NCI-H146 treated with DMSO at 0.1 percent for 48 hours (cell line): ENCODE data around the gene STX16.
"Not testable (repeated sequence)": the region's sequence is repeated elsewhere in the genome, so short reads cannot be mapped to it uniquely, and the experiment has no call there.

Experiments used
- DNase-seq: peaks from one replicate; lab custom pipeline; 2025; ENCODE audit not compliant: unreplicated experiment; lab: John Stamatoyannopoulos, UW

STX16 gene

DNA sequence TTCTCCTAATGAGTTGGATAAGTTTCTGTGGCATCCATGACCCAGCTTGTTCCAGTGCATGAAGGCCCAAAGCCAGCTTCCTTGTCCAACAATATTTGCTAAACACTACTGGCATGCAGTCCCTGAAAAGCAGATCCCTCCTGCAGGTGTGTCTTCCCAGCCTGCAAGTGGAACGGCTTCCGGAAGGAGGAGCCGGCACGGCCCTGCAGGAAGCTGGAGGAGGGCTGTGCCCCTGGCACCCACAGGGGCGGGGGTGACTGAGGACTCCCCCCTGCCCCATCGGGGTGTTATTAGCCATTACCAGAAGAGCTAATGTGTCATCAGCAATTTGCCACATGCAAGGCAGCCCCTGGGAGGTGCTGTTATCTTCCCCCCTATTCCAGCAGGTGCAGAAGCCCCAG lies 68.9 kb downstream of the STX16 start:
- no peak for DNase-seq

DNA sequence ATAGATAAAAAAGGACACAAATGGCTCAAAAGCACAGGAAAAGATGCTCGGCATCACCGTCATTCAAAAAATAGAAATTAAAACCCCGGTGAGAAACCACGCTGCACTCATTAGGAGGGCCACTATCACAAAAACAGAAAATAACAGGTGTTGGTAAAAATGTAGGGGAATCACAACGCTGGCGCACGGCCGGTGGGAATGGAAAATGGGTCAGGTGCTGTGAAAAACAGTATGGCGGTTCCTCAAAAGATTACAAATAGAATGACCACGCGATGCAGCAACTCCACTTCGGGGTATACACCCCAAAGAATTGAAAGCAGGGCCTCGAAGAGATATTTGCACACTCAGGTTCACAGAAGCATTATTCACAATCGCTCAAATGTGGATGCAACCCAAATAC lies 69.8 kb downstream of the STX16 start:
- DNase-seq, result no peak

DNA sequence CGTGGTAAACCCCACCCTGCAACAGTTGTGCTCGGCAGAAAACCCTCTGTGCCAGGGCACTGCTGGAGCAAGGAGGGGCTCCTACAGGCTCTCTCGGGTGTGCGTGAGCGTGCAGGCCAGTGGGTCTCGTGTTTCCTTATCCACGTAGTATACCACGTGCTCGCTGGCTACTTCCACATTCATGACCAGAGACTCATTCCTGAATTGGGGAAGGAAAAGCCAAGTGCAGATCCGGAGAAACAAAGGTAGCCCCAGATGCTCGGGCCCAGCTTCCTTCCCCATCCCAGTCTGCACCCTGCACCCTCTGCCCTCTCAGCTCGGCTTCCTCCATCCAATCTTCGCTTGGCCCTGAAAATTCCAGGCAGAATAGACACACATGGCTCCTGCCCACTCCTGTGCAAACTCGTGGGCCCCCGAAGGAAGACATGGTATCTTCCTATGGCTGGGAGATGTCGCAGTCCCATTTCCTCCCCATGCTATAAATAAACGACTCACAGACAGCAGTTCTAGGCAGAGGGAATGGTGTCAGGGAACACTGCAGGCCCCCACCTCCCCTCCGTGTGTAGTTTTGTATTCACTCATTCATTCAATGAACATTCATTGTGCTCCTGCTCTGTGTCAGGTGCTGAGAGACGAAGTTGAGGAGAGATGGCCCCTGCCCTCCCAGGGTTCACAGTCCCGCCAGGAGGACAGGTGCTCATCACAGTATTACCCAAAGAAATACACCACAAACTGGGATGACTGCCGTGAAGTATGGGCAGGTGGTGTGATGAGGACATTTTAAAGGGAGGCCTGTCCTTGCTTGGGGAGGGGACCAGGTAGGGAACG lies 71.1 kb downstream of the STX16 start:
- no peak for DNase-seq

DNA sequence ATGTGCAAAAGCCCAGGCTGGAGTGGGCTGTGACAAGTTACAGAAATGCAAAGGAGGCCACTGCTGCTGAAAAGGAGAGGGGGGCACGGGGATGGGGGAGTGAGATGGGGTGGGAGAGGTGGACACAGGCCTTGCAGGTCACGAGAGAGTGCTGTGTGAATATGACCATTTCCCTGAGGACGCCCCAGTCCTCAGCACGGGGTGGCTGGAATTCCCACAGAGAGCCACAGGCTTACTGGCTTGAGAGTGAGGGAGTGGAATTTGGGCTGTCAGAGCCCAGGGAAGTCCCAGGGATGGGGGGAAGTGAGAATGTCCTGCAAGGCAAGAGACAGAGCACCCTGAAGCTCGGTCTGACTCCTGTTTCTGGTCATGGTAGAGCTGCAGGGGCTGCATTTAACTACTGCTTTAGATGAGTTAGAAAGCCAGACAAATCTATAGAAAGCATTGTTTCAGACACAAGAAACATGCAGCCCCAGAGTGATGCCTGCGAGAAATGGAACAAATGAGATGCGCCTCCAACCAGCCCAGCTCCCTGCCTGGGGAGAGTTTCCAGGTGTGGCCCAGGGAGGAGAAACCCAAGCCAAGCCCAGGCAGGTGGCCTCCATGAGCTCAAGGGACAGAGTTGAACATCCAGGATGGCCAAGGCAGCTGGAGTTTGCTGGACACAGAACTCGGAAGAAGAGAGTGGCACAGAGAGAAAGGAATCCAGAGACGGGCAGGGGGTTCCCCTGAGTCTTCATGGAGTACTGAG lies 72.0 kb downstream of the STX16 start:
- no peak for DNase-seq

DNA sequence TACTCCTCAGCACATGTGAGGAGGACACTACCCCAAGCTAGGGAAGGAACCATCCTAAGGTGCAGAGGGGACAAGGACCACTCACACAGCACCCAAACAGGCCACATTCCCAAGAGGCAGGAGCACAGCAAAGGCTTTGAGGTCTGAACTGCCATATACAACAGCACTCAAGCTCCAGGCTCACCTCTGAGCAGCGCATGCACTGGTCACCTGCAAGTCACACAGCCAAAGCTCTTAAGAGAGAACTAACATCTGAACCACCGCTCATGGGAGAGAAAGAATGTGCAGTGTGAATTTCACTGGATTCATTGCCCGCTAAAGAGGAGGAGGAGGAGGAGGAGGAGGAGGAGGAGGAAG lies 72.5 kb downstream of the STX16 start:
- no peak for DNase-seq

DNA sequence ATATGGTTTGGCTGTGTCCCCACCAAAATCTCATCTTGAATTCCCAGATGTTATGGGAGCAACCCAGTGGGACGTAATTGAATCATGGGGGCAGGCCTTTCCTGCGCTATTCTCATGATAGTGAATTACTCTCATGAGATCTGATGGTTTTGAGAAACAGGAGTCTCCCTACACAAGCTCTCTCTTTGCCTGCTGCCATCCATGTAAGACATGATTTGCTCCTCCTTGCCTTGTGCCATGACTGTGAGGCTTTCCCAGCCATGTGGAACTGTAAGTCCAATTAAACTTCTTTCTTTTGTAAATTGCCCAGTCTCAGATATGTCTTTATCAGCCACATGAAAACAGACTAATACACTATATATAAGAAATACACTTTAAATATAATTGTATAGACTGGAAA lies 75.1 kb downstream of the STX16 start:
- DNase-seq, result not testable (repeated sequence)
